PC-3 (cell line): ENCODE data around the gene PARP11.

Source experiments
- EZH2 ChIP-seq: fragments of 300-600 bp; sonication (generic); IDR thresholded peaks from one replicate; pipeline ENCODE4 v1.6.1; 2017; ENCODE audit warnings: antibody characterized with exemption, mild to moderate bottlenecking, low read length; ENCODE audit not compliant: unreplicated experiment
- EZH2phosphoT487 ChIP-seq: fragments of 300-600 bp; sonication (generic); IDR thresholded peaks from 2 replicates; pipeline ENCODE4 v1.6.1; 2018; ENCODE audit warnings: mild to moderate bottlenecking, antibody characterized with exemption, low read length, borderline replicate concordance
- TF ChIP-seq, protein P1 (sequence below): fragments of 300-600 bp; sonication (generic); conservative IDR thresholded peaks from 2 replicates; pipeline ENCODE4 v1.5.1; 2017; ENCODE audit warnings: antibody characterized with exemption, low read depth, mild to moderate bottlenecking, low read length

GRCh38 chr12:3881281-3881950 is 8.2 kb upstream of the PARP11 start:
- TF ChIP-seq, protein P1, sequence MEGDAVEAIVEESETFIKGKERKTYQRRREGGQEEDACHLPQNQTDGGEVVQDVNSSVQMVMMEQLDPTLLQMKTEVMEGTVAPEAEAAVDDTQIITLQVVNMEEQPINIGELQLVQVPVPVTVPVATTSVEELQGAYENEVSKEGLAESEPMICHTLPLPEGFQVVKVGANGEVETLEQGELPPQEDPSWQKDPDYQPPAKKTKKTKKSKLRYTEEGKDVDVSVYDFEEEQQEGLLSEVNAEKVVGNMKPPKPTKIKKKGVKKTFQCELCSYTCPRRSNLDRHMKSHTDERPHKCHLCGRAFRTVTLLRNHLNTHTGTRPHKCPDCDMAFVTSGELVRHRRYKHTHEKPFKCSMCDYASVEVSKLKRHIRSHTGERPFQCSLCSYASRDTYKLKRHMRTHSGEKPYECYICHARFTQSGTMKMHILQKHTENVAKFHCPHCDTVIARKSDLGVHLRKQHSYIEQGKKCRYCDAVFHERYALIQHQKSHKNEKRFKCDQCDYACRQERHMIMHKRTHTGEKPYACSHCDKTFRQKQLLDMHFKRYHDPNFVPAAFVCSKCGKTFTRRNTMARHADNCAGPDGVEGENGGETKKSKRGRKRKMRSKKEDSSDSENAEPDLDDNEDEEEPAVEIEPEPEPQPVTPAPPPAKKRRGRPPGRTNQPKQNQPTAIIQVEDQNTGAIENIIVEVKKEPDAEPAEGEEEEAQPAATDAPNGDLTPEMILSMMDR: no peak
- TF ChIP-seq EZH2 (no peak), EZH2phosphoT487 (no peak)
